ENCODE data around the gene SDK1.

DNA sequence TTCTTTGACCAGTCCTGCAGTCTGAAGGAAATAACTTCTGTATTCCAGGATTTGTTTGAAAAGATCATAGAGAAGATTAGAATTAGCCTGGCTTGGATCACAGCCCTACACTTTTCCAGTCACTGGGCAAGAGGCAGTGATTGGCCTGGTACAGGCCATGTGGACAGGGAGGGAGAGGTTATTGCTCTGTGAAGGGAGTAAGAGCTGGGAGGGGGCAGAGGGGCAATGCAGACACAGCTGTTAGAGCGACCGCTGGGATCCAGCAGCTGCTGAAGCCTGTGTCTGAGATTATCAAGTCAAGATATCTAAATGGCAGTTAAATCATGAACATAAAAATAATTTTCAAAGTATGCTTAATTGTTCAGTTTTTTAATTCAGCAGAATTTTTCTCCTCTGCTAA is 257.3 kb downstream of the SDK1 start:
- TF ChIP-seq, protein P1, sequence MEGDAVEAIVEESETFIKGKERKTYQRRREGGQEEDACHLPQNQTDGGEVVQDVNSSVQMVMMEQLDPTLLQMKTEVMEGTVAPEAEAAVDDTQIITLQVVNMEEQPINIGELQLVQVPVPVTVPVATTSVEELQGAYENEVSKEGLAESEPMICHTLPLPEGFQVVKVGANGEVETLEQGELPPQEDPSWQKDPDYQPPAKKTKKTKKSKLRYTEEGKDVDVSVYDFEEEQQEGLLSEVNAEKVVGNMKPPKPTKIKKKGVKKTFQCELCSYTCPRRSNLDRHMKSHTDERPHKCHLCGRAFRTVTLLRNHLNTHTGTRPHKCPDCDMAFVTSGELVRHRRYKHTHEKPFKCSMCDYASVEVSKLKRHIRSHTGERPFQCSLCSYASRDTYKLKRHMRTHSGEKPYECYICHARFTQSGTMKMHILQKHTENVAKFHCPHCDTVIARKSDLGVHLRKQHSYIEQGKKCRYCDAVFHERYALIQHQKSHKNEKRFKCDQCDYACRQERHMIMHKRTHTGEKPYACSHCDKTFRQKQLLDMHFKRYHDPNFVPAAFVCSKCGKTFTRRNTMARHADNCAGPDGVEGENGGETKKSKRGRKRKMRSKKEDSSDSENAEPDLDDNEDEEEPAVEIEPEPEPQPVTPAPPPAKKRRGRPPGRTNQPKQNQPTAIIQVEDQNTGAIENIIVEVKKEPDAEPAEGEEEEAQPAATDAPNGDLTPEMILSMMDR (IDR thresholded peaks at IDR 0.05 in 4 of 5, conservative IDR thresholded peaks at IDR 0.05 in 1 of 5): no peak
- TF ChIP-seq POLR2A (IDR thresholded peaks at IDR 0.05): no peak
